Fibroblast of lung (primary cell): ENCODE results near the gene HK3.

Experiments
- EZH2 ChIP-seq: IDR thresholded peaks from 2 replicates; pipeline ENCODE4 v1.5.1; 2012; ENCODE audit warnings: low read length, control low read depth, mild to moderate bottlenecking; ENCODE audit errors: missing control alignments
- TF ChIP-seq, protein P1 (sequence below), 2 donors: IDR thresholded peaks in 1 of 2; conservative IDR thresholded peaks in 1 of 2; 1 replicate in 1 of 2; 2 replicates in 1 of 2; pipeline ENCODE4 v1.5.1; 2011 to 2012; ENCODE audit warnings: low read length in 2 of 2, control low read depth in 1 of 2, inconsistent platforms in 1 of 2, low read depth in 1 of 2, mild to moderate bottlenecking in 1 of 2

DNA sequence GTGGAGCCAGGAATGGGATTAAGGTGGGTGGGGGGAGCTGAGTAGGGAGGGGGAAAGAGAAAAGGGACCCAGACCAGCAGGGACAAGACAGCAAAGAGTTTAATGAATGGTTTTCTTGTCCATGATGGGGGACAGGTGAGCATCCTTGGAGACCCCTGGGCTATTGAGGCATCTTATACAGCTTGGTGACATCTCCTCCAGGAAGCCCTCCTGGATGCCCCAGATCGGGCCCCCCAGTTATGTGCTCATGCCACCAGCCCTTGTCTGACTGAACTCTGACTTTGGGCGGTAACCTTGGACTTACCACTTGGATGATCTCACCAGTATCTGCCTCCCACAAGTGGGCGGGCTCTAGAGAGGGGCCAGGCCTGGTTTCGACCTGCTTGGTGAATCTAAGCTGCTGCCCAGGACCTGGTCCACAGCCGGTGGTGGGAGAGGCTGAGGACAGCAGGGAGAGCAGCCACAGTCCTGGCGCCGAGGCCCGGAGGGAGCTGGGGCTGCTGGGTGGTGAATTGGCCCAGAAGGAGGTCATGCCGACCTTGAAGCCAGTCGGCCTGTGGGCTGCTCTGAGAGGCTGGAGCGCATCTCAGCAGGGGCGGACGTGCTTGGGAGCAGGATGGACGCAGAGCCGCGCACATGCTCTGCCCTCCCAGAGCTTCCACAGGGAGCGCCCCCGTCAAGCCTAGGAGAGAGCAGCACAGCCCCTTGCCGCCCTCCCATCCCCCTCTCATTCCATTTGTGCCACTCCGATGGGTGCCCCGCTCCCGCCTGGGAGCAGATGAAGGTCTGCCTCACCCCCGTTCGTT lies 52.6 kb downstream of the HK3 start:
- TF ChIP-seq, protein P1, sequence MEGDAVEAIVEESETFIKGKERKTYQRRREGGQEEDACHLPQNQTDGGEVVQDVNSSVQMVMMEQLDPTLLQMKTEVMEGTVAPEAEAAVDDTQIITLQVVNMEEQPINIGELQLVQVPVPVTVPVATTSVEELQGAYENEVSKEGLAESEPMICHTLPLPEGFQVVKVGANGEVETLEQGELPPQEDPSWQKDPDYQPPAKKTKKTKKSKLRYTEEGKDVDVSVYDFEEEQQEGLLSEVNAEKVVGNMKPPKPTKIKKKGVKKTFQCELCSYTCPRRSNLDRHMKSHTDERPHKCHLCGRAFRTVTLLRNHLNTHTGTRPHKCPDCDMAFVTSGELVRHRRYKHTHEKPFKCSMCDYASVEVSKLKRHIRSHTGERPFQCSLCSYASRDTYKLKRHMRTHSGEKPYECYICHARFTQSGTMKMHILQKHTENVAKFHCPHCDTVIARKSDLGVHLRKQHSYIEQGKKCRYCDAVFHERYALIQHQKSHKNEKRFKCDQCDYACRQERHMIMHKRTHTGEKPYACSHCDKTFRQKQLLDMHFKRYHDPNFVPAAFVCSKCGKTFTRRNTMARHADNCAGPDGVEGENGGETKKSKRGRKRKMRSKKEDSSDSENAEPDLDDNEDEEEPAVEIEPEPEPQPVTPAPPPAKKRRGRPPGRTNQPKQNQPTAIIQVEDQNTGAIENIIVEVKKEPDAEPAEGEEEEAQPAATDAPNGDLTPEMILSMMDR (conservative IDR thresholded peaks at IDR 0.05 in 1 of 2, IDR thresholded peaks at IDR 0.05 in 1 of 2; ENCODE audit: low read depth in 1 of 2, low read length in 2 of 2), result no peak
- TF ChIP-seq EZH2, result no peak
